Thyroid gland (tissue), 4 donors: ENCODE measurements around the gene TXN2.

Experiments used
- POLR2A ChIP-seq, 2 donors: fragments of 450-650 bp; IDR thresholded peaks; one replicate each; pipeline ENCODE4 v1.6.1; 2017; ENCODE audit warnings: antibody characterized with exemption in 2 of 2, mild to moderate bottlenecking in 2 of 2, moderate library complexity in 1 of 2
- TF ChIP-seq, protein P1 (sequence below), 6 experiments: fragments of 200-600 bp in 3 of 6; fragments of 450-650 bp in 3 of 6; sonication (generic) in 3 of 6; IDR thresholded peaks; one replicate each; pipeline ENCODE4 v1.5.1; 2016 to 2019; ENCODE audit warnings: antibody characterized with exemption in 6 of 6, mild to moderate bottlenecking in 2 of 6, inconsistent platforms in 1 of 6, moderate library complexity in 1 of 6

DNA sequence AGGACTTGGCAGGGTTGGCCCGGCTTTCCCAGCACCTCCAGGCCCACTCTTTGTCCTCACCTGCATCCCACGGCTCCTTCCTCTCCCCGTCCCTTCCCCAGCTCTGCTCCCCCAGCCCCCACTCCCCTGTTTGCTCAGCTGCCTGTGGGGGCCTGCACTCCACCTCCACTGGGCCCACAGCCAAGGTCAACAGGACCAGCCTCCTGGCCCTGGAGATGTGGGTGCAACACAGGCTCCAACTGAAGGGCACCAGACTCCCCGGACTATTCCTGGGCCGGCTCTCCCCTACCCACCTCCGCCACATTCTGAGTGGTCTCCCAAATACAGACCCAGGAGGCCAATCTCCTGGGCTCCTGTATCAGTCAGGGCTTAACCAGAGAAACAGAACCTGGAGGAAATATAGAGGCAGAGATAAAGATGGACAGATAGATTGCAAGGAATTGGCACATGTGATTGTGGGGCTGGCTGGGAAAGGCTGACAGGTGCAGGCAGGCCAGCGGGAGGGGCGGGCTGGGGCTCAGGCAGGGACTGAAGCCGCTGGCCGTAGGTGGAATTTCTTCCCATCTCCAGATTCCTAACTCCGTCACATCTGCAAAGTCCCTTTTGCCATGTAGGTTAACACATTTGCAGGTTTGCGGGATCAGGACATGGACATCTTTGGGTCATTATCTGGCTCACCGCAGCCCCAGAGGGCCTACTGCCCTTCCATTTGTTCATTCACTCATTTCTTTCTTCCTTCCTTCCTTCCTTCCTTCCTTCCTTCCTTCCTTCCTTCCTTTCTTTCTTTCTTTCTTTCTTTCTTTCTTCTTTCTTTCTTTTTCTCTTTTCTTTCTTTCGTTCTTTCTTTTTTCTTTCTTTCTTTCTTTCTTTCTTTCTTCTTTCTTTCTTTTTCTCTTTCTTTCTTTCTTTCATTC is 47.9 kb downstream of the TXN2 start:
- TF ChIP-seq, protein P1, sequence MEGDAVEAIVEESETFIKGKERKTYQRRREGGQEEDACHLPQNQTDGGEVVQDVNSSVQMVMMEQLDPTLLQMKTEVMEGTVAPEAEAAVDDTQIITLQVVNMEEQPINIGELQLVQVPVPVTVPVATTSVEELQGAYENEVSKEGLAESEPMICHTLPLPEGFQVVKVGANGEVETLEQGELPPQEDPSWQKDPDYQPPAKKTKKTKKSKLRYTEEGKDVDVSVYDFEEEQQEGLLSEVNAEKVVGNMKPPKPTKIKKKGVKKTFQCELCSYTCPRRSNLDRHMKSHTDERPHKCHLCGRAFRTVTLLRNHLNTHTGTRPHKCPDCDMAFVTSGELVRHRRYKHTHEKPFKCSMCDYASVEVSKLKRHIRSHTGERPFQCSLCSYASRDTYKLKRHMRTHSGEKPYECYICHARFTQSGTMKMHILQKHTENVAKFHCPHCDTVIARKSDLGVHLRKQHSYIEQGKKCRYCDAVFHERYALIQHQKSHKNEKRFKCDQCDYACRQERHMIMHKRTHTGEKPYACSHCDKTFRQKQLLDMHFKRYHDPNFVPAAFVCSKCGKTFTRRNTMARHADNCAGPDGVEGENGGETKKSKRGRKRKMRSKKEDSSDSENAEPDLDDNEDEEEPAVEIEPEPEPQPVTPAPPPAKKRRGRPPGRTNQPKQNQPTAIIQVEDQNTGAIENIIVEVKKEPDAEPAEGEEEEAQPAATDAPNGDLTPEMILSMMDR (IDR thresholded peaks at IDR 0.05): no peak
- no peak for TF ChIP-seq POLR2A (IDR thresholded peaks at IDR 0.05)
